HG03139 (cell line): ENCODE measurements around the gene GABRR2.
A peak's percentile ranks its signal among the peaks of the same experiment; 100 is the strongest.
"Not testable (repeated sequence)": the region's sequence is repeated elsewhere in the genome, so short reads cannot be mapped to it uniquely, and the experiment has no call there.

Experiments
- ATAC-seq: cut with Tn5 transposase; IDR thresholded peaks from one replicate; pipeline ENCODE4 v1.9.1; 2021; ENCODE audit not compliant: unreplicated experiment

The GABRR2 gene

DNA sequence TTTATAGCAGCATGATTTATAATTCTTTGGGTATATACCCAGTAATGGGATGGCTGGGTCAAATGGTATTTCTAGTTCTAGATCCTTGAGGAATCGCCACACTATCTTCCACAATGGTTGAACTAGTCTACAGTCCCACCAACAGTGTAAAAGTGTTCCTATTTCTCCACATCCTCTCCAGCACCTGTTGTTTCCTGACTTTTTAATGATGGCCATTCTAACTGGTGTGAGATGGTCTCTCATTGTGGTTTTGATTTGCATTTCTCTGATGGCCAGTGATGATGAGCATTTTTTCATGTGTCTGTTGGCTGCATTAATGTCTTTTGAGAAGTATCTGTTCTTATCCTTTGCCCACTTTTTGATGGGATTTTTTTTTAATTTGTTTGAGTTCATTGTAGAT is 20.0 kb downstream of the GABRR2 start:
- not testable (repeated sequence) for ATAC-seq

DNA sequence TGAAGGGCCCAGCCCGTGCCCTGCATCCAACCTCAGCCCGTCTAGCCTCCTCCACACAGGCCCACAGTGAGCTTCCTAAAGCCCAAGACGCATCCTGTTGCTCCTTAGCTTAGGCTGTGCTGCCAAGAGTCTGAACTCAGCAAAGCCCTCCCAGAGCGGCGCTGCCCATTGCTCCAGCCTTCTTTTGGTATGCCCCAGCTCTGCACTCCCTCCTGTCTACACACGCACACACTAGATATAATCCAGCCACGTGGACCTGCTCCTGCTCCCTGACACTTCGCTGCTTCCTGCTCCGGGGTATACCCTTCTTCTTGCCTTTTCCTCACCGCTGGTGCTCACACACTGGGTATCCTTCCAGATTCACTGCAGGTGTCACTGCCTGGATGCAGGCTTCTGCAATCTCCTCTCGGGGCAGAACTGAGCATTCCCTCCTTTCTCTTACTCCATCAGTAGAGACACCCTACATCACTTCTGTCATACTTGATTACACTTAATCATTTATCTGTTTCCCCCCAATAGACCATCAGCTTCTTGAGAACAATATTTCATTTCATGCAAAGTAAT is 23.8 kb downstream of the GABRR2 start:
- ATAC-seq = no peak

DNA sequence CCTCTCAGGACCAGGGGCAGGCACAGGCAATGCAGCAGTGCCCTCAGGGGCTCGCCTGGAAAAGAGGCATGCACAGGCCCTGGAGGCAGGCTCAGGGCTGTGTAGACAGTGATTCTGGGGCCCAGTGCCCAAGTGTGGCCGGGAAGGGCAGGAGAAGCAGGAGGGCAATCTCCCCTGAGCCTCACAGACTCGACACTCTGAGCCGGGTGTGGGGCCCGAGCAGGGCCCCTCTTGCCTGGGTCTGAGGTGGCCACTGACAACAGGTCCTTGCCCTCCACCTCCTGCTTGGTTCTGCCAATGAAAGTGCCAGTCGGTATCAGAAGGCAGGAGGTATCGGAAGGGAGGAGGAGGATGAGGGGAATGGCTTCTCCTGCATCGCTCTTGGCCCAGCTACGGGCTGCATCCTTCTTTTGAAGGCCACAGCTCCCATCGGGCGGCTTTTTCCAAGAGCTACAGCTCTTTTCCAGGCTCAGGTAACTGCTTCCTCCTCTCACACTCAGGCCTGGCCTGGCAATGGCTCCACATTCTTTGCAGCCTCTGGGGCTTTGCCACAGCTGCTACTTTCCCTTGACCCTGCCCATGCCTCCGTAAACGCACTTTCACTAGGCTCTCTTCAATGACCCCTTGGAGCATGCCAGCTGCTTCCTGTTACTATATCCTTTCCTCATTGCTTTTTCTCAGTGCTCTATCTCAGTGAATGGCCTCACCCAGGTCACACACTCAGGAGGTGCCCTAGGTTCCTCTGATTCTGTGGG is 24.5 kb downstream of the GABRR2 start:
- no peak for ATAC-seq

DNA sequence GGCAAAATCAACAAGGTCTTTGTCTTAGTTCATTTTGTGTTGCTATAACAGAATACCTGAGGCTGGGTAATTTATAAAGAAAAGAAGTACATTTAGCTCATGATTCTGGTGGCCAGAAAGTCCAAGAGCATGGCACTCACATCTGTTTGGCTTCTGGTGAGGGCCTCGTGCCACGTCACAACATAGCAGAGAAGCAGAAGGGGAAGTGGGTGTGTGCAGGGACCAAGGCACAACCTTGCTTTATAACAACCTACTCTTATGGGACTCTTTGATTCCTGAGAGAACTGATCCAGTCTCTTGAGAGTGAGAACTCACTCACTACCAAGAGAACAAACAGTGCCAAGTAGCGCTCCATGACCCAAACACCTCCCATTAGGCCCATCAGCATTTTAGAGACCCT is 25.4 kb downstream of the GABRR2 start:
- no peak for ATAC-seq

DNA sequence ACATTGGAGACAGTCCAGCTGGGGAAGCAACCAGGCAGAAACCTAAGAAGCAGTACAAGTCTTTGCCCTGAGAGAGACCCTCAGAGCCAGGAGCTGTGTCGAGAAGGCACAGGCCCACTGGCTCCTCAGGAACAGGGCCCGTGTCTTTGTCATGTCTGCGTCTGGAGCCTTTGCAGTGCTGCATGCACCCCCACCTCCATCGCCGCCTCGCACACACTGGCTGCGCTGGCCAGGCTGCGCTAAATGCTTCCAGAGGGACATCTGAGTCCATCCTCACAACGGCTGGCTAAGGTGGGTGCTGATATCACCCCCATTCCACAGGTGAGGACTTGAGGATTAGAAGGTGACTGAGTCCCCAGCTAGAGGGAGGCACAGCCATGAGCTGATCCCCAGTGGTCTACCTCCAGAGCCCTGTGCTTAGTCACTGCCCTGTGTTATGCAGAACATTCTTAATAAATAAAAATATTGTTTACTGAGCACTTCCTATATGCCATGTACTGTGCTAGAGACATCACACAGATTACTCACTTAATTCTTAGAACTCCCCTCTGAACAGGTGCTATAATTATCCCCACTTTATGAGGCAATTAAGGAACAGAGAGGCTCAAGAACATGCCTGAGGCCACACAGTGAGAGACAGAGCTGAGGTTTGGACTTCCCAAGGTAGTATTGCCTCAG is 27.6 kb downstream of the GABRR2 start:
- ATAC-seq = no peak

DNA sequence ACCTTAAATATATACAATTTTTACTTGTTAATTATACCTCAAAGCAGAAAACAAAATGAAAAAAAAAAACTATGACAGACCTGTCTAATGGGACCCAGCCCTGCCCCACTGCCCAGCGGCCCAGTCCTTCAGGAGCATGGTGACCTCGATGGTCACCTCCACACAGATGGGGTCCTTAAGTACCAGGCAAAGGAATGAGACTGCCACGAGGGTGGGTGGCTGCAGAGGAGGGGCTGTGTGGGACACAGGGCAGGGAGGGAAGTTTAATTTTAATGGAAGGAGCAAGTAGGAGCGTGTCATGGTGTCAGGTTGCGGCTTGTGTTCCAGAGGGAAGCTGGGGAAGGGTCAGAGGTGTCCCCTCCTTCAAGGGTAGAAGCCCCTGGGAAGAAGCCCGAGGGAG is 28.6 kb downstream of the GABRR2 start:
- no peak for ATAC-seq

DNA sequence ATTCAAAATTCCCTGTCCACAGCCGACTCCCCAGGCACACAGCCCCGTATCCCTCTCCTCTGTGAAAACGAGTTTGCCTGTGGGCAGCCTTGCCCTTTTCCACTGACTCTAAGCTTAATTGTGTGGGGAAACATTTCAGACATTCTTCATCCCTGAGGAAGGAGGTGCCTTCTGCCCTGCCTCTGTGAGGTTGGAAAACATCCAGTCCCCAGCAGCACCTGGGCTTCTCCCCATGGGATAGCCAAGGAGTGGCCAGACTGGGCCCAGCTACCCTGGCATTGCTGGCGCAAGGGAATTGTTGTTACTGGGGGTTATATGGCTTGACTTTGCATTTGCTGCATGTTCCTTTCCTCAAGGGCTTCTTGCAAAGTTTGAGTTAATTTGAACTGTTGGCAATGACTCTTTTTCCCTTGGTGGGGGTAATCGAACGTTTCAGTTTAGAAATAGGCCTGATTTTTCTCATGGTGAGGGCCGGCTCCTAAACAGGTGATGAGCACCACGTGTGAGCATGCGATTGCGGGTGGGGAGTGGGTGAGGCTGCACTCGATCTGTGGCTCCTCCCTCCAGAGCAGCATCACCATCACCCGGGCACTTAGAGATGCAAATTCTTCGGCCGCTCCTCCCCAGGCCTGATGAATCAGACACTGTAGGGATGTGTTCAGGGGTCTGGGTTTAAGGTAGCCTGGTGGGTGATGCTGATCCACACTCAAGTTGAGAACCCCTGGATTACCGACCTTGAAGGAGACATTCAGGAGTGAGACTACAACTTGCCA is 29.9 kb downstream of the GABRR2 start:
- ATAC-seq = no peak

DNA sequence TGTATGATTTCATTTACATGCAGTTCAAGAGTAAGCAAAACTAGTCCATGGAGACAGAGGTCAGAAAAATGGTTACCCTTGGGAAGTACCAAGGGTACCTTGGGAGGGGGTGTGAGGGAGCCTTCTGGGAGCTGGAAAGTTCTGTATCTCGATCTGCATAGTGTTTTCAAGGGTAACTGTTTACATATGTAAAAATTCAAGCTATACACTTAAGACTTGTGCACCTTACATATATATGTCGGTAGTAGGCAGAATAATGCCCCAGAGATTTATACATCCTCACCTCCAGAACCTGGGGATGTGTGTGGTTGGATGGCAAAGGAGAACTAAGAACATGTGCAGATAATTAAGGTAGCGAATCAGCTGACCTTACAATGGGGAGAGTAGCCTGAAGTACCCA is 31.0 kb downstream of the GABRR2 start:
- no peak for ATAC-seq

DNA sequence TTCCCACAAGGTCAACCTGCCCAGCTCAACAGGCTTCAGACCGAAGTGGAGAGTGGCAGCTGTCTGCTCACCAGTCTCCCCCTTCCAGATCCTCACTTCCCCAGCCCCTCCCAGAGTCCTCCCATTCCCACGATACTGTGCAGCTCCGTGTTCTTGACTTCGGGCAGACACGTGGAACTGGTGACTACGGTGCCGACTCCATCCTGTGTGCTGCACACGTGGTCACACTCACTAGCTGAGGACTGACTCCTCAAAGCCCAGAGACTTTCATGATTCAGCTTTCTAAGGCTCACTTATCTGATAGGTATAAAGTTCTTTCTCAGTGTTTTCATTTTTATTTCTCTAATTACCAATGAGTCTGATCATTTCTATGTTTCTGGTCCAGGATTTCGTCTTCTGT is 32.4 kb downstream of the GABRR2 start:
- ATAC-seq = no peak

DNA sequence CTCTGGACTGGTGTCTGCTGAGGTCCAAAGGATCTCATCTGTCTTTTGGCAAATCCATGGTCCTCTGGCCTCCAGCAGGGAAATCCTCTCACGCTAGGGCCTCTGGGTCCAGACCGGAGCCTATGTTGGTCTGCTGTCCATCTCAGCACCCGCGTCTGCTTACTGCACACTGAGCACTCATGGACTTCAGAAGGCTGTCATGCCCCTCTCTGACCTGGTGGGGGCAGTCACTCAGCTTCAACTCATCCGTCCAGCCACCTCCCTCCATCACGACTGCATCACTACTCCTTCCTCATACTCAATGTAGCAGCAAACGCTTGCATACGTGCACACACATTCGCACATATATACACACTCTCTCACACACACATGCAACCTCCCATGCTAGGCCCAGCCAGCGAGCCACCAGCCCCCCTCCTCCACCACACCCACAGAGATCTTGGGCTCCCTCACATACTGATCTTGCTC is 33.3 kb downstream of the GABRR2 start:
- peak; percentile 96 for ATAC-seq

DNA sequence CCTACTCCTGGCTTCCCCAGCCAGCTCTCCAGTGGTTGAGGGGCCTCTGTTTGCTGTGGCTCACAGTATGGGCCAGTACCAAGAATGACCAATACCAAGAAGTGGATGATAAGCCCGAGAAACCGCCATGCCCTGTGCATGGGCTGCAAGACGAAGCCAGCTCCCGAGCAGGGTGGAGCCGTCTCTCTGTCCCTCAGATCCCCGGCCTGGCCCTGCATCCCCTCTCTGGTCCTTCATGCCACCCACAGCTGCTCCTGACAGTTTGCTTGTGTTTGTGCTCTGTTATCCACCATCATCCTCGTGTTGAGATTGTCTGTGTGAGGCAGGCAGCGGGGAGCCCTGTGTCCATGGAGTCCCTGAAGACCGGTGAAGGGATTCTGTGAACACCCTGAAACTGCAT is 36.1 kb downstream of the GABRR2 start:
- no peak for ATAC-seq

DNA sequence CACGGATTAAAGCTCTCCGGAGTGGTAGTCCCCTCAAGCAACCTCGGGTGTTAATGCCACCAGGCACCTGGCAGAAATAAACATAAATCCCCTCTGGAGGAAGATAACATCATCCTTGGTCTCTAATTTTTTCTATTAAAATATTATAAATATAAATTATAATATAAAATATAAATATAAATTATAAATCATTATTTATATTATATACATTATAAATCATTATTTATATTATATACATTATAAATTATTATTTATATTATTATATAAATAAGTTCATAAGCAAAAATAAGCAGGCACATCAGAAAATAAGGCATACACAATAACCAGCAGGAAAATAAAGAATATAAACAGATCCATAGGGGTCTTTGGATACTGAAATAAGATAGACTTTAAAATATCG is 39.2 kb downstream of the GABRR2 start:
- no peak for ATAC-seq

DNA sequence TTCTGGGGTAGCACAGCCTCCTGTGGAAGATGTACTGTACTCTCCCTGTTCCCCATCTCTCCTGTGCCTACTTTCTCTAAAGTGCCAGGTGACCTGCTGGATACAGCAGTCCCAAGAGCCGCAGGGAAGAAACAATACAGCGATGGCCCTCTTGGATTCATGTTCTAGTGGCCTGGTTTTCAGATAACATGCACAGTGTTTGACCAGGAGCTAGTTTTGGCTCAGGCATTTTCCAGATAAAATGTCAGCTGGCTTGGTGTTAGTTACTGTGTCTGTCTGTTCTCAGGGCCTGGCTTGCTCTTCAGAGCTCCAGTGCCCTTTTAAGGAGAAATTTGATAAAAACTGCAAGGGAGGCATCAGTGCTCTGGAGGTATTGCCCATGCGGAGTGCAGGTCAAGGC is 41.3 kb downstream of the GABRR2 start:
- no peak for ATAC-seq

DNA sequence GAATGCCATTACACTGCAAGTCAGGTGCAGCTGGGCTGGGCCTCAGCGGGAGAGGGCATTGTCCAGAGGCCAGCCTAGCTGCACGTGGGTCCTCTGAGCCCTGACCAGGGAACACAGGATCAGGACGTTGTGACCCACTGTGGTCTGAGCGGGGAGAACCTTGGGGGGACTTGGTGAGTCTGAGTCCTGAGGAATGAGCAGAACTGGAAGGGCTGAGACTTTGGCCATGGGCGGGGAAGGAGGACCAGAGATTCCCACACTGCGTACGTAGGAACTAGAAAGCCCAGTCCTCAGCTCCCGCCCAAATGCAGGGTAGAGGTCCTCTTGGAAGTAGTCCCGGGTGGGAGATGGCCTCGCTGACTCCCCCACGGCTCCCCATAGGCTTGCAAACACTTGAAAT is 42.5 kb downstream of the GABRR2 start:
- ATAC-seq = no peak

DNA sequence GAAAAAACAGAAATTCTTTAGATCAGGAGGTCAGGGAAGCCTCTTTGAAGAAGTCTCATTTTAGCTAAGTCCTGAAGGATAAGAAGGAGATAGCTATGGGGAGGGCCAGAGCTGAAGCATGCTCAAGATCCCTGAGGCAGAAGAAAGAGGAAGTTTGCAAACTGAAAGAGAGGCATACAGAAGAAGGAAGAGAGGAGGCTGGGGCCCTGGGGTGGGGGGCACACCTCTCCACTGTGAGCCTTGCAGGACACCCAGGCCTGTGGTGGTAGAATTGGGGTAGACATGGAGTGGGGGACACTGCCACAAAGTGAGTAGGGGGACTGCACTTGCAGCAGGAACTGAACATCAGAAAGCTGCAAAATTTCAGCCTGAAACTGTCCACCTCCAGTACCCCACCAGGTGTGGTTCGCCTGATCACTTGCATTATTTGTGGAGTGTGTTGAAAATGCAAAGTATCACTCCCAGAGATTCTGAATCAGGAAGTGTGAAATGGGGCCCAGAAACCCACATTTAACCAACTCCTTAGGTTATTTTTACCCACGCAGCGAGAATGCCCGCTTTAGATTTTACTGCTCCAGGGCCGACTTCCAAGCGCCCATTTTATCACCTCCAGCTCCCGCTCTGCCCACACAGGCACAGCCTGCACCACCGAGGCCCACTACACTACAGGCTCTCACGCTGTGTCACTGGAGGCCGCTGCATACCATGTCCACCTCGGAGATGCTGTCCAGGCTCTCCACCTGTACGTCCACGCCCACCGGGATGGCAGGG is 44.0 kb downstream of the GABRR2 start:
- ATAC-seq = no peak

DNA sequence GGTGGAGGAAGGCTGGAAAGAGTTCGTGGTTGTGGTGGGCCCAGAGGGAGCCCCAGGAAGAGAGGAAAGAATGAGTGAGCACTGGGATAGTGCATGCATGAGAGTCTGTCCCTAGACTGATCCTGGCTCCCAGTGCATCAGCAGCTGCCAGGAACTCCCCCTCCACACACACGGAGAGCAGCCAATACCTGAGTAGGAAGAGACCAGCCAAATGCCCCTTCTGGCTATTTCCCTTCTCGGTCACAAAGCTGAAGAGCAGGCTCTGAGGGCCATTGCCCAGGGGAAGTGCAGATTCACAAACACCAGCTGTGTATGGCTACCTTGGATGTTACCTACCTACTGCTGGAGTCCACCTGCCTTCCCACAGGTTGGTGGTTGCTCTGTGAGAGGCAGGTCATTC is 45.1 kb downstream of the GABRR2 start:
- no peak for ATAC-seq

DNA sequence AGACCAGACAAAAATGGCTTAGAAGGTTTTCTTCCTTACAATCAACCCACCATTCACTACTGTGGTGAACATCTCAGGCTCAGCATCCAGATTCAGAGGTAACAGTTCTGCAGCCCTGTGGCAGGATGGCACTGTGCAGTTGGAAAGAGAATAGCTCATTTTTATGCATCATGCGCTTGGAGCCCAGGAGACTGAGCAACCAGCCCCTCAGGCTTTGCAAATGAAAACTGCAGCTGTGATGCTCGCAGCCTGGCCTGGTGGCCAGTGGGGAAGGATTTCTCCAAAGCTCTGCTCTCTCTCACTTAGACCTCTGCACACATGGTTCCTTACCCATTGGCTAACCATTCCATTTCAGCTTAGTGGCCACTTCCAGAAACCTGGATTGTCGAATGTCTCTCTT is 45.8 kb downstream of the GABRR2 start:
- no peak for ATAC-seq

DNA sequence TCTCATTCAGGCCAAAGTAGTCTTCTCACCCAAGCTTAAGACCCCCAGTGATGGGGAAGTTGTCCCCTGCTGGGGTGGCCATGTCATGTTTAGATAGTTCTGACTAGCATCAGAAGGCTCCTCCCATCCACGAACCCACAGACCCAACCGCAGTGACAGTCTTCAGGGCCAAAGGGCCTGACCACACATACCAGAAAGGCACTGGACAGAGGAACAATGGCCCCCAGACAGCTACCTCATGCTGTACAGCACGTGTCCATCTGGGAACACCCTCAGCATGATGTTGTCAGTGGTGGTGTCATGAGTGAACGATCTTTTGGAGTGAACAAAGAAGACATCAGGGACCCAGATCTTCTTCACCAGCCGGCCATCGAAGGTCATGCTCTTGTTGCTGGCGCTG is 46.3 kb downstream of the GABRR2 start:
- ATAC-seq = no peak

DNA sequence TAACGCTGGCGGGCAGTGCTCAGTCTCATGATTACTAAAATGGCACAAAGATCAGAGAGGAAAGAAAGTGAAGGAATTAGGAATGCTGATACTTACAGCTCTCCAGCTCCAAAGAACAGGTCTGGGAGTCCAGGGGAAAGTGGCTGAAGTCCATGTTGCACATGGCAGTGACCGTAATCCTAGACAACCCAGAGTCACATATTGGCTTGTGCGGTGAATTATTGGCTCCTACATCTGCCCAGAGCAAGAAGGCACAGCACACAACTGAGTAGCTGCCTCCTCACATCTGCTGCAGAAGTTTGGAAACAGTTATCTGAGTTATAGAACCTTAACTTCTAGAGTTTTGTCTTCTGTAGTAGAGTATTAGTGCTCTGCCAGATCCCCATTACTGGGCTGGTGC is 47.2 kb downstream of the GABRR2 start:
- ATAC-seq = no peak

DNA sequence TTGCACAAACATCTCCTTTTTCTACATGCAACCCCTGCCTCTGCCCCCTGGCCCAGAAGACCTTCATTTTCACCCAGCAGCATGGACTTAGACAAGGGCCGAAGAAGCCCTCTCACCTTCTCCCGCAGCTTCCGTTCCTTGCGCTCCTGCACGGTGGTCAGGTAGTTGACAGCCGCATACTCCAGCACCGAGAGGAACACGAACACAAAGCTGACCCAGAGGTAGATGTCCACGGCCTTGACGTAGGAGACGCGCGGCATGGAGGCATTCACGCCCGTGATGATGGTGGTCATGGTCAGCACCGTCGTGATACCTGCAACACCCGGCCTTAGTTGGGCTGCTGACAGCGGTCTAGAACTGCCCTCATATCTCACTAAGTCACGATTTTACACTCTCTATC is 50.8 kb downstream of the GABRR2 start:
- no peak for ATAC-seq

DNA sequence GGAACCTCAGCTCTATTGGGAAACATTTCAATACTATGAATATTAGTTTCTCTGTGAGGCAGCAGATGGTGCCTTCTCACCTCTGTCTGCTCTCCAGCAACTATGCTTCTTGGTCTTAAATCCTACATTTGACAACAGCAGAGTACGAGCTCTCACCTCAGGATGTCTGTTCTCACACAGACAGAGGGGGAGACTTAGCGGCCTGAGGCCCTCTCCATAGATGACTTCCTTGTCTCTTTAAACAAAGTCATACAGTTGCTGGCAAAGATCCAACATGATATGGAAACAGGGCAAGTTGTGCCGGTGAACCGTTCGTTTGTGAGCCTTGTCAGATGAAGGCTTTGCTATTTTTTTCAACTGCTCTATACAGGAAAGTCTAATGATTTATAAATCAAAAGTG is 54.3 kb downstream of the GABRR2 start:
- no peak for ATAC-seq
